Trophoblast cell (in vitro differentiated cells and primary cell): ENCODE results near the gene NPY.
"Not testable (repeated sequence)": the region's sequence is repeated elsewhere in the genome, so short reads cannot be mapped to it uniquely, and the experiment has no call there.

Experiments used
- DNase-seq, 2 donors: peaks; one replicate each; pipeline ENCODE4 v3.0.0-alpha.2; 2016
- H2AFZ ChIP-seq: 2 replicates; pipeline ENCODE4 v1.6.1; 2013; ENCODE audit warnings: low read length, moderate library complexity, mild to moderate bottlenecking; ENCODE audit not compliant: insufficient read depth, poor library complexity
- H2AK5ac ChIP-seq: 2 replicates; pipeline ENCODE4 v1.6.1; 2013; ENCODE audit warnings: mild to moderate bottlenecking, low read length
- H2BK120ac ChIP-seq: 2 replicates; pipeline ENCODE4 v1.6.1; 2013; ENCODE audit warnings: low read length, mild to moderate bottlenecking, moderate library complexity; ENCODE audit not compliant: insufficient read depth, poor library complexity
- H2BK12ac ChIP-seq: 2 replicates; pipeline ENCODE4 v1.6.1; 2013; ENCODE audit warnings: mild to moderate bottlenecking, low read length, moderate library complexity
- H2BK5ac ChIP-seq: 2 replicates; pipeline ENCODE4 v1.6.1; 2013; ENCODE audit warnings: low read length, low read depth, moderate library complexity, mild to moderate bottlenecking; ENCODE audit not compliant: poor library complexity
- H3K14ac ChIP-seq: 2 replicates; pipeline ENCODE4 v1.6.1; 2013; ENCODE audit warnings: mild to moderate bottlenecking, low read length
- H3K18ac ChIP-seq: 2 replicates; pipeline ENCODE4 v1.6.1; 2013; ENCODE audit warnings: mild to moderate bottlenecking, low read length
- H3K23ac ChIP-seq: 2 replicates; pipeline ENCODE4 v1.6.1; 2013; ENCODE audit warnings: low read length
- H3K27ac ChIP-seq: 2 replicates; pipeline ENCODE4 v1.5.1; 2013; ENCODE audit warnings: low read depth, mild to moderate bottlenecking, inconsistent platforms, low read length, moderate library complexity
- H3K27me3 ChIP-seq: 2 replicates; pipeline ENCODE4 v1.6.1; 2013; ENCODE audit warnings: inconsistent platforms, mild to moderate bottlenecking, low read length, moderate library complexity; ENCODE audit not compliant: insufficient read depth
- H3K36me3 ChIP-seq, 2 experiments: 1 replicate in 1 of 2; 2 replicates in 1 of 2; pipeline ENCODE4 v1.6.1; 2013; ENCODE audit warnings: low read length in 2 of 2, mild to moderate bottlenecking in 2 of 2, moderate library complexity in 1 of 2; ENCODE audit not compliant: insufficient read depth in 2 of 2, control insufficient read depth in 1 of 2
- H3K4ac ChIP-seq: 2 replicates; pipeline ENCODE4 v1.6.1; 2013; ENCODE audit warnings: low read depth, mild to moderate bottlenecking, low read length, moderate library complexity
- H3K4me1 ChIP-seq, 2 experiments: 1 replicate in 1 of 2; 2 replicates in 1 of 2; pipeline ENCODE4 v1.6.1; 2013; ENCODE audit warnings: low read length in 2 of 2, mild to moderate bottlenecking in 2 of 2, moderate library complexity in 1 of 2; ENCODE audit not compliant: insufficient read depth in 2 of 2, control insufficient read depth in 1 of 2
- H3K4me2 ChIP-seq: 2 replicates; pipeline ENCODE4 v1.6.1; 2013; ENCODE audit warnings: inconsistent platforms, mild to moderate bottlenecking, low read length, moderate library complexity
- H3K4me3 ChIP-seq: 2 replicates; pipeline ENCODE4 v1.5.1; 2013; ENCODE audit warnings: mild to moderate bottlenecking, low read depth, low read length, inconsistent platforms
- H3K79me1 ChIP-seq: one replicate; pipeline ENCODE4 v1.6.1; 2013; ENCODE audit warnings: low read length
- H3K79me2 ChIP-seq: 2 replicates; pipeline ENCODE4 v1.6.1; 2013; ENCODE audit warnings: low read length, mild to moderate bottlenecking; ENCODE audit not compliant: control insufficient read depth, insufficient read depth, poor library complexity
- H3K9ac ChIP-seq: 2 replicates; pipeline ENCODE4 v1.6.1; 2013; ENCODE audit warnings: mild to moderate bottlenecking, low read length
- H3K9me3 ChIP-seq: 2 replicates; pipeline ENCODE4 v1.6.1; 2013; ENCODE audit warnings: low read depth, mild to moderate bottlenecking, control low read depth, inconsistent platforms, low read length; ENCODE audit not compliant: insufficient read depth
- H4K12ac ChIP-seq: 2 replicates; pipeline ENCODE4 v1.6.1; 2013; ENCODE audit warnings: low read depth, mild to moderate bottlenecking, low read length, moderate library complexity
- H4K8ac ChIP-seq: 2 replicates; pipeline ENCODE4 v1.6.1; 2013; ENCODE audit warnings: low read depth, mild to moderate bottlenecking, low read length, moderate library complexity
- H4K91ac ChIP-seq: one replicate; pipeline ENCODE4 v1.6.1; 2013; ENCODE audit warnings: low read depth, mild to moderate bottlenecking, low read length, moderate library complexity
- WGBS: extraction: QIAGEN DNeasy Blood & Tissue Kit; methylation state at CpG from one replicate; pipeline ENCODE4 v1.1.7; 2013; ENCODE audit warnings: missing lambda C conversion rate; ENCODE audit not compliant: insufficient read length, insufficient coverage; ENCODE audit errors: extremely low coverage; 5-methylcytosine and 5-hydroxymethylcytosine counted together

NPY gene

GRCh38 chr7:24245362-24245761, 38.6 kb upstream of the NPY start:
- H2BK5ac ChIP-seq, result no peak overlapping the region
- no peak overlapping the region for H3K4me2 ChIP-seq
- no peak overlapping the region for H3K18ac ChIP-seq
- no peak overlapping the region for H2AK5ac ChIP-seq
- H3K14ac ChIP-seq, result no peak overlapping the region
- no peaks in the 10 kb centered on the region for H3K4me1 ChIP-seq
- no peak overlapping the region for H3K4me3 ChIP-seq
- H4K8ac ChIP-seq, result no peak overlapping the region
- no peak overlapping the region for H4K12ac ChIP-seq
- H3K27ac ChIP-seq, result no peak overlapping the region
- H3K23ac ChIP-seq, result no peak overlapping the region
- H3K79me2 ChIP-seq, result no peaks in the 10 kb centered on the region
- H2BK120ac ChIP-seq, result no peak overlapping the region
- H3K9me3 ChIP-seq, result no peaks in the 10 kb centered on the region
- no peak overlapping the region for H3K4ac ChIP-seq
- no peaks in the 10 kb centered on the region for H3K27me3 ChIP-seq
- no peaks in the 10 kb centered on the region for H3K79me1 ChIP-seq
- no peak for DNase-seq
- no peak overlapping the region for H2AFZ ChIP-seq
- no peak overlapping the region for H4K91ac ChIP-seq
- no peak overlapping the region for H2BK12ac ChIP-seq
- H3K9ac ChIP-seq, result no peak overlapping the region
- H3K36me3 ChIP-seq, result no peaks in the 10 kb centered on the region

GRCh38 chr7:24249266-24249665, 34.7 kb upstream of the NPY start:
- Histone ChIP-seq H4K91ac (no peak overlapping the region), H3K36me3 (no peaks in the 10 kb centered on the region), H3K4ac (no peak overlapping the region), H3K9me3 (peaks cover 4% of the 10 kb centered on the region), H2AFZ (no peak overlapping the region), H3K4me2 (no peak overlapping the region), H2BK5ac (no peak overlapping the region), H3K27ac (no peak overlapping the region), H2BK120ac (no peak overlapping the region), H2BK12ac (no peak overlapping the region), H4K12ac (no peak overlapping the region), H3K79me2 (no peaks in the 10 kb centered on the region), H4K8ac (no peak overlapping the region), H3K23ac (no peak overlapping the region), H3K27me3 (no peaks in the 10 kb centered on the region), H3K4me1 (no peaks in the 10 kb centered on the region), H3K4me3 (no peak overlapping the region), H2AK5ac (no peak overlapping the region), H3K79me1 (no peaks in the 10 kb centered on the region), H3K9ac (no peak overlapping the region), H3K18ac (no peak overlapping the region), H3K14ac (no peak overlapping the region)
- no CpG with 5 or more reads among the region's 7 CpGs for WGBS
- no peak for DNase-seq

- Histone ChIP-seq H3K9ac (no peak overlapping the region), H4K8ac (no peak overlapping the region), H4K12ac (no peak overlapping the region), H2BK120ac (no peak overlapping the region), H3K9me3 (peaks cover 4% of the 10 kb centered on the region), H3K27ac (no peak overlapping the region), H3K14ac (no peak overlapping the region), H4K91ac (no peak overlapping the region), H3K79me1 (no peaks in the 10 kb centered on the region), H3K23ac (no peak overlapping the region), H3K79me2 (no peaks in the 10 kb centered on the region), H2AK5ac (no peak overlapping the region), H3K4me3 (no peak overlapping the region), H3K18ac (no peak overlapping the region), H2AFZ (no peak overlapping the region), H3K4me1 (no peaks in the 10 kb centered on the region), H3K4me2 (no peak overlapping the region), H3K4ac (no peak overlapping the region), H3K36me3 (no peaks in the 10 kb centered on the region), H2BK12ac (no peak overlapping the region), H2BK5ac (no peak overlapping the region), H3K27me3 (no peaks in the 10 kb centered on the region)
- no peak for DNase-seq
- no CpG with 5 or more reads among the region's 2 CpGs for WGBS
These were observed 32.4 kb upstream of the NPY start for GRCh38 chr7:24251568-24251967.

- Histone ChIP-seq H3K79me1 (no peaks in the 10 kb centered on the region), H3K27me3 (no peaks in the 10 kb centered on the region), H4K12ac (no peak overlapping the region), H2BK5ac (no peak overlapping the region), H3K27ac (no peak overlapping the region), H3K79me2 (no peaks in the 10 kb centered on the region), H3K4me3 (no peak overlapping the region), H3K9me3 (peaks cover 4% of the 10 kb centered on the region), H3K18ac (no peak overlapping the region), H2BK120ac (no peak overlapping the region), H3K14ac (no peak overlapping the region), H2BK12ac (no peak overlapping the region), H3K4me1 (no peaks in the 10 kb centered on the region), H3K4me2 (no peak overlapping the region), H2AFZ (no peak overlapping the region), H3K9ac (no peak overlapping the region), H2AK5ac (no peak overlapping the region), H3K23ac (no peak overlapping the region), H4K91ac (no peak overlapping the region), H3K4ac (no peak overlapping the region), H3K36me3 (no peaks in the 10 kb centered on the region), H4K8ac (no peak overlapping the region)
- no CpG with 5 or more reads among the region's 6 CpGs for WGBS
- DNase-seq, result no peak
These were observed 28.9 kb upstream of the NPY start for GRCh38 chr7:24255139-24255538.

GRCh38 chr7:24258324-24258723, 25.7 kb upstream of the NPY start:
- not testable (repeated sequence) for H3K79me2 ChIP-seq, H3K27ac ChIP-seq, H3K4ac ChIP-seq, H3K14ac ChIP-seq, H4K91ac ChIP-seq, H3K9ac ChIP-seq, H2BK120ac ChIP-seq, H4K12ac ChIP-seq, H3K18ac ChIP-seq, H2AFZ ChIP-seq, DNase-seq, H3K4me3 ChIP-seq, H3K79me1 ChIP-seq, H2BK12ac ChIP-seq, H3K27me3 ChIP-seq, H2BK5ac ChIP-seq, H4K8ac ChIP-seq, H3K23ac ChIP-seq, H3K4me2 ChIP-seq, H2AK5ac ChIP-seq, H3K4me1 ChIP-seq, H3K36me3 ChIP-seq, H3K9me3 ChIP-seq
- WGBS, result no CpG with 5 or more reads among the region's 1 CpG
